GM18858 (cell line): ENCODE data around the gene OR1S1.
"Not testable (repeated sequence)": the region's sequence is repeated elsewhere in the genome, so short reads cannot be mapped to it uniquely, and the experiment has no call there.

ENCODE experiments used
- ATAC-seq: cut with Tn5 transposase; IDR thresholded peaks from one replicate; pipeline ENCODE4 v1.9.1; 2021; ENCODE audit not compliant: unreplicated experiment

OR1S1 gene

DNA sequence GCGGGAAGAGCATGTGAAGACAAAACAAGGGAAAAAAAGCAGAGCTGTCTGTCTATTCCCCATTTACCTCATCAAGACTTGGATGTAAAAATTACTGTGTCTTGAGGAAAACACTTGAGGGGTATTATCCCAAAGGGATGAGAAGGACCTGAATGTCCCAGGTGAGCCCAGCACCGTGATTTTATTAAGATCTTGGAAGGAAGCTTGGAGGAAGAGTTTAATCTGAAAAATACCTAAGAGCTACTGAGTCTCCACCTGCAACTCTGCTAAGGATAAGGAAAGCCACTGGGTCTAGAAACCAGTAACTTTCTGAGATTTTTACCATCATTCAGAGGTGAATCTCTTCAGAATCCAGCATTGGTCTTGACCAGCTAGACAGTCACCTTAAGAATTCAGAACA lies at the start of gene OR1S1:
Gene OR1S1 (plus strand): TSS at position 301 of the 400 bp plus-strand sequence.
- not testable (repeated sequence) for ATAC-seq

DNA sequence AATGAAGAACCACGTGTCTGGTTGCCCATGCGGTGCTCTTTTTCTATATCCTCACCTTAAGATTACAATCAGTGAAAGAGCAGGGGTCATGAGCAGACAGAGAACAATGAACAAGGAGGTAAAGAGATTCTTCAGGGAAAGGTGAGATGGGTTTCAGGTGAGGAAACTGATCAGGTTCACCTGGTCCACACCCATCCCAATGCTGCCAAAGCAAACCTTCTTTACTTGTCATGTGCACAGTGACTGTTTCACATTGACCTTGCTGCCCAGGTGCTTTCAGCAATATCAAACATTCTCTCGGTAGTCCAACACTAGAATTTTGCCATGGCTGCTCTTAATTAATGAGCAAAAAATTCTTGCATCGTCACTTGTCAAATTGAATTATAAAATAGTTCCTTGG lies 48.1 kb upstream of the OR1S1 start:
- ATAC-seq, result no peak

DNA sequence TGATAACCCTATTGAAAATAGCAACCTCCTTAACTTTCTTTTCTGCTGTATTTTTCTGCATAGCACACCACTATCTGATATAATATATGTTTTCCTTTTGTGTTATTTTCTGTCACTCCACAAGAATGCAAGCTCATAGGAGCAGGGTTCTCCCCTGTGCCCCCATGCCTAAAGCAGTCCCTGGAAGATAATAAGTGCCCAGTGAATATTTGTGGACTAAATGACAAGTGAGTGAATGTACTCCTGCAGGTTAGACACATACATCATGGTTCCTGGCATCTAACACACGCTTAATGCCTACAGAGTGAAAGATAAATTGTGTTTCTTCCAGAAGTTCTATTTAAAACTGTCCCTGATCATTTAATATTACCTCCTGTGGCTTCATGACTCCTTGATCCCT lies 47.5 kb upstream of the OR1S1 start:
- no peak for ATAC-seq

DNA sequence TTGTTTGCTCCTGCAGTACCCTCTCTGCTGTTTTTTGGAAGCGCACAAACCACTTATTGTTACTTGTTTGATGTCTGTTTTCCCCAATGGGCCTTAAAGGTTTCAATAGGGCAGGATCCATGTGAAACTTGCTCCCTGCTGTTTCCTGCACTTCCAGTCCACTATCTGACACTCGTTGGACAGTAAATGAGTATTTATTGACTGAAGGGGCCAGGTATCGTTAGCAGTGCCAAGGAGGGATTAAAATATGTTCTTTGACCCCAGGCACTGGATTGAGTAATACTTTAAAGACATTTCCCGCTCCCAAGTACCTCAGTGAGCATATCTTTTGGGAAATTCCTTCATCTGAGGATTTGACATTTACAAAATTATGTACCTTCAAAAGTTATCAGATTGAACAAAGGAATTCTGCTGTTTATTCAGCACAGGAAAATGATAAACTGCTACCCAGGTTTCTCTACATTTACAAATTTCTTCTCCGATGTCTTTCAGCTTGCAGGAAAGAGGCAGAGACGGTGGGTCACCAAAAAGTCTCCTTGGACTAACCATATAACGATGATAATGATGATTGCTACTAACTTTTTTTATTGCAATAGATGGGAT lies 46.9 kb upstream of the OR1S1 start:
- ATAC-seq, result no peak

DNA sequence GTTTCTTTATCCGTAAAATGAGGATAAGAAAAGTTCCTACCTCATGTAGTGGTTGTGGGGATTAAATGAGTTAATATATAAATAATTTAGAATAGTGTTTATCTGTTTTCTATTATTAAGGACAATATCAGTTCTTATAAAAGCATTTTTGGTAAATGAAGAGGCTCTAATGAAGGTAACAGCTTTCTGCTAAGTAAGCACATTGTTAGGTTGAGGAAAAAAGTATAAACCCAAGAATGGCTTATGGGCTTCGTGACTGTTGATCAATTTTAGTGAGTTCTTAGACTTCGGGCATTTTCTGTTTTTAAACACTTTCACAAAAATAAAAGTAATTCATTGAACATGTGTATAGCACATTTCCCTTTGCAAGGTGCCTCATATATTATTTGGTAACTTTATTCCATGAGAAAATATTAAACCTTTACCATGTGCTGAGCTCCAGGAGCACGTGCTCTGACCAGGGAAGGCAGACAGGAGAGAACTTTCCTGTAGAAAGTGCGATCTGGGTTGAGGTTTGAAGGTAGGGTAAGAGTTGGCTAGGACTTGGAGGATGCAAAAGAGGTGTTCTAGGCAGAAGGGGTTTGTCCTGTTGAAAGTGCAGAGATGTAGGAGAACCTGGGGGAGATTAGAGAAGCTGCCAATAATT lies 35.0 kb upstream of the OR1S1 start:
- no peak for ATAC-seq

DNA sequence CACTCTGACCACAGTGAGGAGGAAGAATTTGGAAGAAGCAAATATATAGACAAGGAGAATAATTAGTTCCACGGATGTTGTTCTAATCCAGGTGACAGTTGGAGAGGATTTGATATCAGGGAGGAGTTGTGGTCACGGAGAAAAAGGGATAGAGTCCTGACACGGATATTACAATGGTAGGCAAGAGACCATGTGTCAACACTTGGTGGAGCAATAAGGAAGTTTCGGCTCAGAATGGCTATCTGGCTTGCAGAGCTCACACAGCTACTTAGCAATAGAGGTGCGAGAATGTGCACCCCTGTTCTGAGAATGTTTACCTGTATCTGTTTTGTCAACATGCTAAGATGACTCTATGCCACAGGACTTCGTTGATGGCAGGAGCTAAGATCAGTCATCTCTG lies 34.1 kb upstream of the OR1S1 start:
- no peak for ATAC-seq

DNA sequence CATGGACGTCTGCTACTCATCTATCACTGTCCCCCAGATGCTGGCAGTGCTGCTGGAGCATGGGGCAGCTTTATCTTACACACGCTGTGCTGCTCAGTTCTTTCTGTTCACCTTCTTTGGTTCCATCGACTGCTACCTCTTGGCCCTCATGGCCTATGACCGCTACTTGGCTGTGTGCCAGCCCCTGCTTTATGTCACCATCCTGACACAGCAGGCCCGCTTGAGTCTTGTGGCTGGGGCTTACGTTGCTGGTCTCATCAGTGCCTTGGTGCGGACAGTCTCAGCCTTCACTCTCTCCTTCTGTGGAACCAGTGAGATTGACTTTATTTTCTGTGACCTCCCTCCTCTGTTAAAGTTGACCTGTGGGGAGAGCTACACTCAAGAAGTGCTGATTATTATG lies 32.9 kb upstream of the OR1S1 start:
- no peak for ATAC-seq

DNA sequence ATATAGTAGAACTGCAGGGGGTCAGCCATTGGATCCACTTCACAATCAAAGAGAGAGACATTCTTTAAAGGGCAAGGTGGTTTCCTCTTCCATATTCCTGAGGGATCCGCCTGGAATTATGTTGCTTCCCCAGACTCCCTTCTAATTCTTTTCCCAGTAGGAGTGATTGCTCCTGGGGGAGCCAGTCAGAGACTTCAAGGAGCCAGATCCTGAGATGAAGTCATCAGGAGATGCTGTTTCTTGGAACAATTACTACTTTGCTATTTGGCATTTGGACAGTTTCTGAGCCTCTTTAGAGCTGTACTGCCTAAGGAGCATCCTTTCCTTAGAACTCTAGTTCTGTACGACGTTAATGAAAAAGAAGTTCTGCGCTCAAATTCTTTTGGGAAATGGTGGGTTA lies 25.6 kb upstream of the OR1S1 start:
- ATAC-seq, result no peak

DNA sequence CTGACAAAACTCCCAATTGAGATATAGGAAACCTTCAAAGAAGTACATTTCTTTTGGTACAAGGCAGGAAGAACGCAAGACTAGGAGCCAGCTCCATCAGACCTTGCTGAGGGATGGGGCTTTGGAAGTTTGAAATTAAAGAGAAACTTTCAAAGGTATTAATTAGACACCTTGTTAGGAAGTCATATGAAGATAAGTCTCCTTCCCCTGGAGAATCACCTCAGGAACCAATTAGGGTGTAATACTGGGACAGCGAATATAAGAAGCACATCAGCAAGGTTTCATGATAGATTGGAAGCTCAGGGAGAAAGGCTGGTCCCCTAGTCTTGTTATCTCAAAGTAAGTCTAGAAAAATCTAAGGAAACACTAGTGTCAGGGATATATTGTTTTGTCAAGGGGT lies 23.8 kb upstream of the OR1S1 start, which contains the start of gene OR9Q2:
Gene OR9Q2 (plus strand): TSS at position 301 of the 400 bp plus-strand sequence. CDS start 1,421 bp downstream, outside the sequence.
- no peak for ATAC-seq

DNA sequence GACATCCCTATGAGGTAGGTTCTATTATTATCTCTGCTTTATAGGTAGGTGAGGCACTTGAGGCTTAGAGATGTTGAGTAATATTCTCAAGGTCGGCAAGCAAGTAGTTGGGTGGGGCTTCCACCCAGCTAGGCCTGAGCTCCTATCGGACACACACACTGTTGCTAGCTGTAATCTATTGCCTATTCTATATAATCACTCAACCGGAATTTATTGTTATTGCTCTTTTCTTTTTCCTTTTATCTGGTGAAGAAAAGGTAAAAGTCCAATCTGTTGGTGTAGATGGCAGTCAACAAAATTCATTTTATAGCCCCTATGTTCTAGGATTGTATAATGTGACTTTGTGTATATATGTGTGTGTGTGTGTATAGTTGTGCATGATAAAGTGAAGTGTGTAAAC lies 20.3 kb upstream of the OR1S1 start:
- no peak for ATAC-seq

GRCh38 chr11:58193391-58193790 lies 19.1 kb upstream of the OR1S1 start:
- ATAC-seq, result no peak

DNA sequence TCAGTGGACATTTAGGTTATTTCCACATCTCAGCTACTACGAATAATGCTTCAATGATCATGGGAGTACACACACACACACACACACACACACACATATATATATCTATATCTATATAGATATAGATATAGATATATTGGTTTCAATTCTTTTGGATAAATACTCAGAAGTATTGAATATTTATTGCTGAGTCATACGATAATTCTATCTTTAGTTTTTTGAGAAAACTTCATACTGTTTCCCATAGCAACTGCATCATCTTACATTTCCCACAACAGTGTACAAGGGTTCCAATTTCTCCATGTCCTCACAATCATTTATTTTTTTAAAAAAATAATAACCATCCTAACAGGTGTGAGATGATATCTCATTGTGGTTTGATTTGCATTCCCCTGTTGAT lies 16.6 kb upstream of the OR1S1 start:
- no peak for ATAC-seq

DNA sequence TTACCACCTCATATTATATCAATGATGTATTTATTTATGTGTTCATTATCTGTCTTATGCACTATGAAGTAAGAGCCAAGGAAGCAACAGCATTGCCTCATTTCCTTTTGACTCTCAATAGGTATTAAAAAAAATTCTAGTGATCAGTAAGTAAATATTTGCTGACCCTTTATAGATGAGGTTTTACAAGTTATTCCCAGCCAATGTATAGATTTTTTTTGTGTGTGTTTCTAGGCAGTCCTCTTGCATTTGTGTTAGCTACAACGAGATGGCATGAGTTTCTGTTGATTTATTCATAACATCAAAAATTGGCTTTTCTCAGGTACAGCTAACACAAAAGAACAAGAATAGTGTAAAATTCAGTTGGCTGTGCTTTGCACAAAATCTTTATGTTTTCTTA lies 13.2 kb upstream of the OR1S1 start:
- ATAC-seq, result no peak

DNA sequence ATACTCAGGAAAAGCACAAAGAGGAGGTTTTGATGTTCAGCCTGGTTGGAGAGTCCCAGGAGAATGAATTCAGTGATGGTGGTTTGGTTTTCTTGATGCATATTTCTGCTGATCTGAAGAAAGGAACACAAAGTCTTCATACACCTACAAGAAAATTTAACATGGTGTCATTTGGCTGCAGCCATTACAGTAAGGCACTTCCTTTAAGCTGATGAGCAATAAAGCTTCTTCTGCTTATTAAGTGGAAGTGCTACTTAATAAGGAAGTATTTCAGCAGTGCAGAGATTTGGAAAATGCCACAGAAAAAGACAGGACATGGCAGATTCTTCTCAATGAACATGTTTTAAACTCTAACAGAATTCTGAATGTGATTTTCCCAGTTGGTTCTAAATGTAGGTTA lies 8.5 kb upstream of the OR1S1 start, which contains the start of gene OR1S2:
Gene OR1S2 (minus strand): TSS at position 101 of the 400 bp plus-strand sequence. CDS start 0 bp downstream, at position 101.
- ATAC-seq, result no peak

DNA sequence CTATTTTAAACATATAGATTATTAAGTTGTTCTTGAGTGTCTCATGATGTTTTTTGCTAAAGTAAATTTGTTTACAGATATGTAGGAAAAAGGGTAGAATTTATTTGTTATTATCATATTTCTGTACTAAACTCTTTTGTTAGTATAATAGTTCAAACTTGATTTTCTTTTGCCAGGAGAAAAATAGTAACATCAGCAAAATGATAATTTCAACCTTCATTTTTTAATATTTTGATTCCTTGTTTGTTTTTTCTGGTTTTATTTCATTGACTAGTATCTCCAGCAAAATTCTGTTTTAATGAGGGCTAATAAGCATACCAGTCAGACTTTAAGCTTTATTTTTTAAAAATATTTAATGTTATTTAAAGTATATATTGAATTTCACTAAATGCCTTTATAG lies 4.0 kb downstream of the OR1S1 start:
- no peak for ATAC-seq

DNA sequence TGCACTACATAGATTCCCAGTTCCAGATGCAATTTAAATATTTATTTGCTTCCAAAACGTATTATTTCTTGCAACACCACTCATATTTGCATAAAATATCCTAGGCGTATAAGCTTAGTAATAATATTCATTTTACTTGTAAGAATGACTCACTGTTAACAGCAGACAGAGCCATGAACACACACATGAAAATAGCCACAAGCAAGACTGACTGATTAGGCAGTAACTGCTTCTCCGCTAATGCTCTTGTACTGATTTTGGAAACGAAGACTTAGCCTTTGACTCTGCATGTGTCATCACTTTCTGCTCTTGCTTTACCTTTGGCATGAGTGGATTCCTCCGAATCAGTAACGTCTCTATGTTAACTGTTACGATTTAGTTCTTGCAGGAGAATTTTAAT lies 10.2 kb downstream of the OR1S1 start:
- no peak for ATAC-seq

- no peak for ATAC-seq
These were observed 15.6 kb downstream of the OR1S1 start for GRCh38 chr11:58227956-58228615.

- ATAC-seq, result no peak
These were observed 31.4 kb downstream of the OR1S1 start for GRCh38 chr11:58243954-58244353.

DNA sequence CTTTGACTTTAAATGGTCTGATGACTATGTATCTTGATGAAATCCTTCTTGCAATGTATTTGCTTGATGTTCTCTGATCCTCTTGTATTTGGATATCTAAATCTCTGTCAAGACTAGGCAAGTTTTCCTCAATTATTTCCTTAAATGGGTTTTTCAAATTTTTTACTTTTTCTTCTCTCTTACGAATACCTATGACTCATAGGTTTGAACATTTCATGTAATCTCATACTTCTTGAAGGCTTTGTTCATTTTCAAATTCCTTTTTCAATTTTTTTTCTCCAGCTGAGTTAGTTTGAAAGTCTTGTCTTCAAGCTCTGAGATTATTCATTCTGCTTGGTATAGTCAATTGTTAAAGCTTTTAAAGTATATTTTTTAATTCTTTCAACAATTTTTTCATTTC lies 42.4 kb downstream of the OR1S1 start:
- no peak for ATAC-seq

- ATAC-seq, result no peak
These were observed 47.5 kb downstream of the OR1S1 start for GRCh38 chr11:58259983-58260382.
